HepG2 (cell line): ENCODE measurements around the gene LAG3. TPM values are rescaled to one million over a fixed set of nuclear protein-coding genes. Genes with fewer than 3 reads are reported as not detected.

Experiments used
- BRD4 ChIP-seq: sonication (generic); formaldehyde crosslinking; IDR thresholded peaks from 2 replicates; pipeline ENCODE4 v1.4.0; 2020; ENCODE audit warnings: missing genetic modification reagents
- POLR2AphosphoS5 ChIP-seq: IDR thresholded peaks from 2 replicates; pipeline ENCODE4 v1.6.1; 2012; ENCODE audit warnings: low read depth, low read length
- RARA ChIP-seq: IDR thresholded peaks from 2 replicates; pipeline ENCODE4 v1.6.1; 2016; ENCODE audit warnings: missing genetic modification reagents, missing compliant biosample characterization
- STAG1 ChIP-seq: sonication (generic); formaldehyde crosslinking; IDR thresholded peaks from 2 replicates; pipeline ENCODE4 v1.4.0; 2020; ENCODE audit warnings: missing genetic modification reagents
- TBX3 ChIP-seq: fragments of 450-650 bp; IDR thresholded peaks from 2 replicates; pipeline ENCODE4 v1.6.1; 2017; ENCODE audit warnings: antibody characterized with exemption, mild to moderate bottlenecking, inconsistent platforms, borderline replicate concordance
- ZBTB3 ChIP-seq: sonication (generic); formaldehyde crosslinking; IDR thresholded peaks from 2 replicates; pipeline ENCODE4 v1.4.0; 2020; ENCODE audit warnings: low read depth, mild to moderate bottlenecking, moderate library complexity, missing genetic modification reagents, borderline replicate concordance
- ZNF510 ChIP-seq: sonication (generic); formaldehyde crosslinking; IDR thresholded peaks from 2 replicates; pipeline ENCODE4 v1.4.0; 2020; ENCODE audit warnings: low read depth, mild to moderate bottlenecking, missing genetic modification reagents
- polyA plus RNA-seq, 8 experiments: library from polyadenylated mRNA; depleted of rRNA in 3 of 8; stranded (reverse) in 7 of 8; unstranded in 1 of 8; fragments of >200 nt; fragmentation: Illumina TruSeq in 4 of 8; extraction: Trizol in 4 of 8; gene quantifications; 2 replicates each; pipeline versions ENCODE4 v1.2.1 to v1.2.3, GENCODE V29; 2011 to 2016; ENCODE audit warnings: low read depth in 4 of 8, missing spikeins in 1 of 8, mixed read lengths in 1 of 8; ENCODE audit not compliant: insufficient read depth in 1 of 8
- total RNA-seq, 5 experiments: library from RNA; depleted of rRNA; stranded (reverse); fragments of >200 nt; fragmentation: Illumina TruSeq; extraction: Trizol; gene quantifications; 2 replicates each; pipeline ENCODE4 v1.2.3, GENCODE V29; 2016; ENCODE audit warnings: low read depth in 1 of 5
- TF ChIP-seq, protein P1 (sequence below): sonication (generic); formaldehyde crosslinking; conservative IDR thresholded peaks from 2 replicates; pipeline ENCODE4 v1.4.0; 2020; ENCODE audit warnings: missing genetic modification reagents
- TF ChIP-seq, protein P2 (sequence below): sonication (generic); formaldehyde crosslinking; IDR thresholded peaks from 2 replicates; pipeline ENCODE4 v1.5.0; 2020; ENCODE audit warnings: mild to moderate bottlenecking, missing genetic modification reagents
- TF ChIP-seq, protein P3 (sequence below): sonication (generic); formaldehyde crosslinking; IDR thresholded peaks from 2 replicates; pipeline ENCODE4 v1.4.0; 2020; ENCODE audit warnings: missing genetic modification reagents, borderline replicate concordance
- TF ChIP-seq, protein P4 (sequence below): sonication (generic); formaldehyde crosslinking; IDR thresholded peaks from 2 replicates; pipeline ENCODE4 v1.4.0; 2020; ENCODE audit warnings: missing genetic modification reagents
- TF ChIP-seq, protein P5 (sequence below): sonication (generic); formaldehyde crosslinking; IDR thresholded peaks from 2 replicates; pipeline ENCODE4 v1.8.0; 2022; ENCODE audit warnings: mild to moderate bottlenecking, missing genetic modification reagents, borderline replicate concordance
- TF ChIP-seq, protein P6 (sequence below): sonication (generic); formaldehyde crosslinking; IDR thresholded peaks from 2 replicates; pipeline ENCODE4 v1.4.0; 2020; ENCODE audit warnings: missing genetic modification reagents, mild to moderate bottlenecking, borderline replicate concordance

LAG3 gene
- total and polyA plus RNA-seq, 2 of the 13 experiments (the other 11 are each of a cell fraction or from before 2014, with no cell fraction given), result 0.11 to 0.26 TPM

DNA sequence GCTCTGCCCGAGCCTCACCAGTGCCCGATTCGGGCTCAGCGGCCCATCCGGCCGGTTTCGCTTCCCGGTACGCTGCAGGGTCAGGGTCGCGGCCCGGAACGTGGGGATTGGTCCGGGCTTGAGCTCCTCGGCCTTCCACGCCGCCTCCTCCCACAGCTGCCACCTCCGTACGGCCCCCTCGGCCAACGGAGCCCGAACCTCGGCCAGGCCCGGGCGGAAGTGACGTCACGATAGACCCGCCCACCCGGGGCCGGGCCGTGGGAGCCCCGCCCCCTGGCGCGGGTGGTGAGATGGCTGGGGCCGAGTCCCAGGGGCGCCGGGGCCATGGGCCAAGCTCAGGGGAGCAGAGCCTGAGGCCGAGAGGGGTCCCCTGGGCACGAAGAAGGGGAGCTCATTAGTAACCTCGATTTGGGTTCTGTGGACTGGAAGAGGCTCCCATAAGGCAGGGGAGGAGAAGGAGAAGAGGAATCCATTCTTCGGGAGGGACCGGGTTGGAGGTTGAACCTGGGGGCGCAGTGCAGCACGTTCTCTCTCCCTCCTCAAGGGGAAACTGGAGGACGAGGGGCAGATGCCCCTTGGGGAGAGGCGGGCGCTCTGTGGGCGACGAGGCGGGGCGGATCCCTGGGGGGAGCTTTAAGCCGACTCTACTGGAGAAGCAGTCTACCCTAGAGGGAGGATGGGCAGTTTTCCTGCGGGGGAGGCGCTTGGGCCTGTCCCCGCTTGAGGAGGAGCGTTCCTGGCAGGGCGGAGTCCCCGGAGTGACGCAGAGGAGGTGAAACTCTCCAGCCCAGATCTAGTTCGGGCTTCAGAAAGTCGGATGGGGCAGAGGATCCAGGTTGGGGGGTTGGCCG, 19.2 kb upstream of the LAG3 start, which contains the start of gene MLF2 (continued):
- TF ChIP-seq, protein P1, sequence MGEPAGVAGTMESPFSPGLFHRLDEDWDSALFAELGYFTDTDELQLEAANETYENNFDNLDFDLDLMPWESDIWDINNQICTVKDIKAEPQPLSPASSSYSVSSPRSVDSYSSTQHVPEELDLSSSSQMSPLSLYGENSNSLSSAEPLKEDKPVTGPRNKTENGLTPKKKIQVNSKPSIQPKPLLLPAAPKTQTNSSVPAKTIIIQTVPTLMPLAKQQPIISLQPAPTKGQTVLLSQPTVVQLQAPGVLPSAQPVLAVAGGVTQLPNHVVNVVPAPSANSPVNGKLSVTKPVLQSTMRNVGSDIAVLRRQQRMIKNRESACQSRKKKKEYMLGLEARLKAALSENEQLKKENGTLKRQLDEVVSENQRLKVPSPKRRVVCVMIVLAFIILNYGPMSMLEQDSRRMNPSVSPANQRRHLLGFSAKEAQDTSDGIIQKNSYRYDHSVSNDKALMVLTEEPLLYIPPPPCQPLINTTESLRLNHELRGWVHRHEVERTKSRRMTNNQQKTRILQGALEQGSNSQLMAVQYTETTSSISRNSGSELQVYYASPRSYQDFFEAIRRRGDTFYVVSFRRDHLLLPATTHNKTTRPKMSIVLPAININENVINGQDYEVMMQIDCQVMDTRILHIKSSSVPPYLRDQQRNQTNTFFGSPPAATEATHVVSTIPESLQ (CRISPR knock-in tag), result 0 out of 2 replicates have a peak, but pooled peaks have one; percentile 29
- 0 out of 2 replicates have a peak, but pooled peaks have one; percentile 24 for TF ChIP-seq RARA
- TF ChIP-seq ZNF510 (CRISPR knock-in tag), result no peak
- TF ChIP-seq ZBTB3 (CRISPR knock-in tag), result no peak; the same call in 1 of the 2 replicates
- TF ChIP-seq, protein P2, sequence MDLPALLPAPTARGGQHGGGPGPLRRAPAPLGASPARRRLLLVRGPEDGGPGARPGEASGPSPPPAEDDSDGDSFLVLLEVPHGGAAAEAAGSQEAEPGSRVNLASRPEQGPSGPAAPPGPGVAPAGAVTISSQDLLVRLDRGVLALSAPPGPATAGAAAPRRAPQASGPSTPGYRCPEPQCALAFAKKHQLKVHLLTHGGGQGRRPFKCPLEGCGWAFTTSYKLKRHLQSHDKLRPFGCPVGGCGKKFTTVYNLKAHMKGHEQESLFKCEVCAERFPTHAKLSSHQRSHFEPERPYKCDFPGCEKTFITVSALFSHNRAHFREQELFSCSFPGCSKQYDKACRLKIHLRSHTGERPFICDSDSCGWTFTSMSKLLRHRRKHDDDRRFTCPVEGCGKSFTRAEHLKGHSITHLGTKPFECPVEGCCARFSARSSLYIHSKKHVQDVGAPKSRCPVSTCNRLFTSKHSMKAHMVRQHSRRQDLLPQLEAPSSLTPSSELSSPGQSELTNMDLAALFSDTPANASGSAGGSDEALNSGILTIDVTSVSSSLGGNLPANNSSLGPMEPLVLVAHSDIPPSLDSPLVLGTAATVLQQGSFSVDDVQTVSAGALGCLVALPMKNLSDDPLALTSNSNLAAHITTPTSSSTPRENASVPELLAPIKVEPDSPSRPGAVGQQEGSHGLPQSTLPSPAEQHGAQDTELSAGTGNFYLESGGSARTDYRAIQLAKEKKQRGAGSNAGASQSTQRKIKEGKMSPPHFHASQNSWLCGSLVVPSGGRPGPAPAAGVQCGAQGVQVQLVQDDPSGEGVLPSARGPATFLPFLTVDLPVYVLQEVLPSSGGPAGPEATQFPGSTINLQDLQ, result no peak
- TF ChIP-seq, protein P3, sequence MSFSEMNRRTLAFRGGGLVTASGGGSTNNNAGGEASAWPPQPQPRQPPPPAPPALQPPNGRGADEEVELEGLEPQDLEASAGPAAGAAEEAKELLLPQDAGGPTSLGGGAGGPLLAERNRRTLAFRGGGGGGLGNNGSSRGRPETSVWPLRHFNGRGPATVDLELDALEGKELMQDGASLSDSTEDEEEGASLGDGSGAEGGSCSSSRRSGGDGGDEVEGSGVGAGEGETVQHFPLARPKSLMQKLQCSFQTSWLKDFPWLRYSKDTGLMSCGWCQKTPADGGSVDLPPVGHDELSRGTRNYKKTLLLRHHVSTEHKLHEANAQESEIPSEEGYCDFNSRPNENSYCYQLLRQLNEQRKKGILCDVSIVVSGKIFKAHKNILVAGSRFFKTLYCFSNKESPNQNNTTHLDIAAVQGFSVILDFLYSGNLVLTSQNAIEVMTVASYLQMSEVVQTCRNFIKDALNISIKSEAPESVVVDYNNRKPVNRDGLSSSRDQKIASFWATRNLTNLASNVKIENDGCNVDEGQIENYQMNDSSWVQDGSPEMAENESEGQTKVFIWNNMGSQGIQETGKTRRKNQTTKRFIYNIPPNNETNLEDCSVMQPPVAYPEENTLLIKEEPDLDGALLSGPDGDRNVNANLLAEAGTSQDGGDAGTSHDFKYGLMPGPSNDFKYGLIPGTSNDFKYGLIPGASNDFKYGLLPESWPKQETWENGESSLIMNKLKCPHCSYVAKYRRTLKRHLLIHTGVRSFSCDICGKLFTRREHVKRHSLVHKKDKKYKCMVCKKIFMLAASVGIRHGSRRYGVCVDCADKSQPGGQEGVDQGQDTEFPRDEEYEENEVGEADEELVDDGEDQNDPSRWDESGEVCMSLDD (CRISPR knock-in tag), result 0 out of 2 replicates have a peak, but pooled peaks have one; percentile 37
- peak; percentile 65 for TF ChIP-seq BRD4 (CRISPR knock-in tag)
- TF ChIP-seq, protein P4, sequence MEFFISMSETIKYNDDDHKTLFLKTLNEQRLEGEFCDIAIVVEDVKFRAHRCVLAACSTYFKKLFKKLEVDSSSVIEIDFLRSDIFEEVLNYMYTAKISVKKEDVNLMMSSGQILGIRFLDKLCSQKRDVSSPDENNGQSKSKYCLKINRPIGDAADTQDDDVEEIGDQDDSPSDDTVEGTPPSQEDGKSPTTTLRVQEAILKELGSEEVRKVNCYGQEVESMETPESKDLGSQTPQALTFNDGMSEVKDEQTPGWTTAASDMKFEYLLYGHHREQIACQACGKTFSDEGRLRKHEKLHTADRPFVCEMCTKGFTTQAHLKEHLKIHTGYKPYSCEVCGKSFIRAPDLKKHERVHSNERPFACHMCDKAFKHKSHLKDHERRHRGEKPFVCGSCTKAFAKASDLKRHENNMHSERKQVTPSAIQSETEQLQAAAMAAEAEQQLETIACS (CRISPR knock-in tag), result no peak
- TF ChIP-seq TBX3, result no peak
- TF ChIP-seq, protein P5, sequence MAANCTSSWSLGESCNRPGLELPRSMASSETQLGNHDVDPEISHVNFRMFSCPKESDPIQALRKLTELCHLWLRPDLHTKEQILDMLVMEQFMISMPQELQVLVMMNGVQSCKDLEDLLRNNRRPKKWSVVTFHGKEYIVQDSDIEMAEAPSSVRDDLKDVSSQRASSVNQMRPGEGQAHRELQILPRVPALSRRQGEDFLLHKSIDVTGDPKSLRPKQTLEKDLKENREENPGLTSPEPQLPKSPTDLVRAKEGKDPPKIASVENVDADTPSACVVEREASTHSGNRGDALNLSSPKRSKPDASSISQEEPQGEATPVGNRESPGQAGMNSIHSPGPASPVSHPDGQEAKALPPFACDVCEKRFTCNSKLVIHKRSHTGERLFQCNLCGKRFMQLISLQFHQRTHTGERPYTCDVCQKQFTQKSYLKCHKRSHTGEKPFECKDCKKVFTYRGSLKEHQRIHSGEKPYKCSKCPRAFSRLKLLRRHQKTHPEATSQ (CRISPR knock-in tag), result peak; percentile 75; the same call in 1 of the 2 replicates
- TF ChIP-seq, protein P6, sequence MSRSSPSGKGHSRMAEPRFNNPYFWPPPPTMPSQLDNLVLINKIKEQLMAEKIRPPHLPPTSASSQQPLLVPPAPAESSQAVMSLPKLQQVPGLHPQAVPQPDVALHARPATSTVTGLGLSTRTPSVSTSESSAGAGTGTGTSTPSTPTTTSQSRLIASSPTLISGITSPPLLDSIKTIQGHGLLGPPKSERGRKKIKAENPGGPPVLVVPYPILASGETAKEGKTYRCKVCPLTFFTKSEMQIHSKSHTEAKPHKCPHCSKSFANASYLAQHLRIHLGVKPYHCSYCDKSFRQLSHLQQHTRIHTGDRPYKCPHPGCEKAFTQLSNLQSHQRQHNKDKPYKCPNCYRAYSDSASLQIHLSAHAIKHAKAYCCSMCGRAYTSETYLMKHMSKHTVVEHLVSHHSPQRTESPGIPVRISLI, result no peak; the same call in 1 of the 2 replicates
- peak; percentile 84 for TF ChIP-seq POLR2AphosphoS5
- TF ChIP-seq STAG1 (CRISPR knock-in tag), result no peak
